Fibroblast of lung (primary cell): ENCODE measurements around the gene WDR20. TPM values are rescaled to one million over a fixed set of nuclear protein-coding genes. Genes with fewer than 3 reads are reported as not detected.
A peak's percentile ranks its signal among the peaks of the same experiment; 100 is the strongest.

ENCODE experiments used
- DNase-seq, 2 donors: peaks; one replicate each; pipeline versions ENCODE4 v3.0.0 to v3.0.0-alpha.2; 2010; ENCODE audit warnings: low read depth in 2 of 2
- H2AFZ ChIP-seq: 2 replicates; pipeline ENCODE4 v1.5.1; 2012; ENCODE audit warnings: low read length, control low read depth, inconsistent platforms
- H3K27ac ChIP-seq: 2 replicates; pipeline ENCODE4 v1.5.1; 2011; ENCODE audit warnings: low read length, control low read depth; ENCODE audit not compliant: insufficient read depth
- H3K27me3 ChIP-seq: 2 replicates; pipeline ENCODE4 v1.5.1; 2011; ENCODE audit warnings: mild to moderate bottlenecking, low read length; ENCODE audit not compliant: control insufficient read depth, insufficient read depth
- H3K36me3 ChIP-seq: 2 replicates; pipeline ENCODE4 v1.5.1; 2011; ENCODE audit warnings: low read length; ENCODE audit not compliant: control insufficient read depth, insufficient read depth
- H3K4me1 ChIP-seq: 2 replicates; pipeline ENCODE4 v1.5.1; 2011; ENCODE audit warnings: low read length; ENCODE audit not compliant: control insufficient read depth, insufficient read depth; ENCODE audit errors: extremely low read depth
- H3K4me2 ChIP-seq: 2 replicates; pipeline ENCODE4 v1.5.1; 2011; ENCODE audit warnings: low read length, control low read depth; ENCODE audit not compliant: insufficient read depth; ENCODE audit errors: extremely low read depth
- H3K4me3 ChIP-seq, 4 experiments: fragments of 200-600 bp in 1 of 4; sonication (generic) in 1 of 4; replicated peaks in 1 of 4; 2 replicates each; pipeline ENCODE4 v1.5.1; 2011 to 2016; ENCODE audit warnings: low read length in 4 of 4, low read depth in 3 of 4, mild to moderate bottlenecking in 3 of 4, control low read depth in 2 of 4, inconsistent platforms in 1 of 4, mixed read lengths in 1 of 4; ENCODE audit not compliant: insufficient read depth in 1 of 4; ENCODE audit errors: control extremely low read depth in 1 of 4
- H3K79me2 ChIP-seq: 2 replicates; pipeline ENCODE4 v1.5.1; 2012; ENCODE audit warnings: mild to moderate bottlenecking, low read length, inconsistent platforms; ENCODE audit not compliant: control insufficient read depth, insufficient read depth
- H3K9ac ChIP-seq: 2 replicates; pipeline ENCODE4 v1.5.1; 2011; ENCODE audit warnings: mild to moderate bottlenecking, low read length, control low read depth; ENCODE audit not compliant: insufficient read depth
- H3K9me3 ChIP-seq: 2 replicates; pipeline ENCODE4 v1.5.1; 2012; ENCODE audit warnings: low read depth, low read length; ENCODE audit not compliant: control insufficient read depth, insufficient read depth
- H4K20me1 ChIP-seq: 2 replicates; pipeline ENCODE4 v1.5.1; 2011; ENCODE audit warnings: low read length; ENCODE audit not compliant: control insufficient read depth, insufficient read depth; ENCODE audit errors: extremely low read depth
- CTCF ChIP-seq, 2 donors: IDR thresholded peaks in 1 of 2; conservative IDR thresholded peaks in 1 of 2; 1 replicate in 1 of 2; 2 replicates in 1 of 2; pipeline ENCODE4 v1.5.1; 2011 to 2012; ENCODE audit warnings: low read length in 2 of 2, control low read depth in 1 of 2, inconsistent platforms in 1 of 2, low read depth in 1 of 2, mild to moderate bottlenecking in 1 of 2
- EZH2 ChIP-seq: IDR thresholded peaks from 2 replicates; pipeline ENCODE4 v1.5.1; 2012; ENCODE audit warnings: low read length, control low read depth, mild to moderate bottlenecking; ENCODE audit errors: missing control alignments
- polyA plus RNA-seq, 2 donors: library from polyadenylated mRNA; depleted of rRNA in 1 of 2; stranded (reverse) in 1 of 2; unstranded in 1 of 2; fragments of >200 nt; gene quantifications; 2 replicates each; pipeline ENCODE4 v1.2.1, GENCODE V29; 2011 to 2012; ENCODE audit warnings: missing spikeins in 1 of 2
- total RNA-seq: library from RNA; depleted of rRNA; stranded (reverse); fragments of >200 nt; gene quantifications from 2 replicates; pipeline ENCODE4 v1.2.1, GENCODE V29; 2014

WDR20 gene
- total and polyA plus RNA-seq, 2 donors (not counting 1 experiment from before 2014, with no cell fraction given): 17.2 to 17.8 TPM

DNA sequence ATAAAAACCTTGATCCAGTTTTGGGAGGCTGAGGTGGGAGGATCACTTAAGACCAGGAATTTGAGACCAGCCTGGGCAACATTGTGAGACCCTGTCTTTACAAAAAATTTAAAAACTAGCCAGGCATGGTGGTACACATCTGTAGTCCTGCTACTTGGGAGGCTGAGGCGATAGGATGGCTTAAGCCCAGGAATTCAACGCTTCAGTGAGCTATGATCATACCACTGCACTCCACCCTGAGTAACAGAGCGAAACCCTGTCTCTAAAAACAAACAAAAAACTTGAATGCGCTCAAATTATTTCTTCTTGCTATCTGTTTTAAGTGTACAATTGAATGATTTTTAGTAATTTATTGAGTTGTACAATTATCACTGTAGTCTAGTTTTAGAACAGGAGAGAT is 20.1 kb downstream of the WDR20 start:
- Histone ChIP-seq H3K4me2 (no peak overlapping the region), H4K20me1 (no peaks in the 10 kb centered on the region), H3K9me3 (no peaks in the 10 kb centered on the region), H2AFZ (no peak overlapping the region), H3K27ac (no peak overlapping the region), H3K36me3 (no peaks in the 10 kb centered on the region), H3K4me1 (peaks cover 3% of the 10 kb centered on the region), H3K9ac (no peak overlapping the region), H3K27me3 (no peaks in the 10 kb centered on the region), H3K4me3 (no peak overlapping the region), H3K79me2 (peaks cover 23% of the 10 kb centered on the region)
- DNase-seq: no peak
- TF ChIP-seq CTCF (conservative IDR thresholded peaks at IDR 0.05 in 1 of 2, IDR thresholded peaks at IDR 0.05 in 1 of 2; ENCODE audit: low read depth in 1 of 2, low read length in 2 of 2): no peak
- no peak for TF ChIP-seq EZH2

- no peak overlapping the region for H3K4me2 ChIP-seq
- peaks cover 27% of the 10 kb centered on the region for H3K79me2 ChIP-seq
- H3K9ac ChIP-seq: no peak overlapping the region
- TF ChIP-seq EZH2 (no peak), CTCF (conservative IDR thresholded peaks at IDR 0.05 in 1 of 2, IDR thresholded peaks at IDR 0.05 in 1 of 2; ENCODE audit: low read depth in 1 of 2, low read length in 2 of 2) (no peak)
- H3K27me3 ChIP-seq: no peaks in the 10 kb centered on the region
- no peaks in the 10 kb centered on the region for H4K20me1 ChIP-seq
- no peaks in the 10 kb centered on the region for H3K9me3 ChIP-seq
- H3K36me3 ChIP-seq: no peaks in the 10 kb centered on the region
- H3K4me3 ChIP-seq: no peak overlapping the region
- no peak for DNase-seq
- no peak overlapping the region for H3K27ac ChIP-seq
- no peak overlapping the region for H2AFZ ChIP-seq
- H3K4me1 ChIP-seq: peaks cover 3% of the 10 kb centered on the region
These were observed 22.8 kb downstream of the WDR20 start for GRCh38 chr14:102162487-102162886.

DNA sequence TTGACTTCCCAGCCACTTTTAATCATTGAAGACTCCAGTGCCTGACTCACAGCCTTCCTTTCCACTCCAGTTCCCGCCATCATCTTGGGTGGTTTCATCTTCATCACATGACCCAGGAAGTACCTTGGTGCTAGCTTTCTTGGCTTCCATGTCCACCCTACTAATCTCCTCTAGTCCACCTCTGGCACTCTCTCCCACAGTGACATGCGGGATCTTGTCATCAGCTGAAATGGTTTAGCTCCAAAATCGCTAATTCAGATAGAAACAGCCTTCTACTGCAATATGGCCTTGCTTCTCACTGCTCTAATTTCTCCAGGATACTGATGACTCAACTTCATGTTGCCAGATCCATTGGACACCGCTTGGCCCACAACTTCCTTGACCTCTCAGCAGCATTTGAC is 24.5 kb downstream of the WDR20 start:
- Histone ChIP-seq H2AFZ (no peak overlapping the region), H4K20me1 (no peaks in the 10 kb centered on the region), H3K27ac (no peak overlapping the region), H3K9me3 (no peaks in the 10 kb centered on the region), H3K4me3 (no peak overlapping the region), H3K4me2 (no peak overlapping the region), H3K9ac (no peak overlapping the region), H3K27me3 (no peaks in the 10 kb centered on the region), H3K4me1 (peaks cover 3% of the 10 kb centered on the region), H3K79me2 (peaks cover 22% of the 10 kb centered on the region), H3K36me3 (no peaks in the 10 kb centered on the region)
- peak; percentile 43 to 55 for DNase-seq
- no peak for TF ChIP-seq EZH2
- no peak for TF ChIP-seq CTCF (conservative IDR thresholded peaks at IDR 0.05 in 1 of 2, IDR thresholded peaks at IDR 0.05 in 1 of 2; ENCODE audit: low read depth in 1 of 2, low read length in 2 of 2)
